Measurements from ENCODE around the gene STXBP6.

The STXBP6 gene

DNA sequence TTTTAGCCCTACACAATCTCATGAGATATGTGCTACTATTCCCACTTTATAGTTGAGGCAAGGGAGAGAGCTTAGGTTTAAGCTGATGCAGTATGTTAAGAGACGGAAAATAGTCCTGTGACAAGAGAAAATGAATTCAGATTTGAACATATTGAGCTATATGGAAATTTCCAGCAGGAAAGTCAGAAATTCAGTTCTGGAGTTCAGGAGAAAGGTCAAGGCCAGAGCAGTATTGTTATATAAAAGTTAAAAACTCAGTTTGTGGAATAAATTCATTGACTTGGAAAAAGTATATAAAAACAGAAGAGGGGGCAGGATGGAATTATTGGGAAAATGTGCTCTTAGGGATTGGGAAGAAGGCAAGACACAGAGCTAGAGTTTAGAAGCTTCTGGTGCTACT is 248.9 kb downstream of the STXBP6 start:
- DNase-seq (ENCODE audit: low read depth, low spot score), result no peak
- in situ Hi-C loops (cut with HindIII; ENCODE audit: low sequenced_read_pairs), result no loop called here
- TF ChIP-seq, protein P1, sequence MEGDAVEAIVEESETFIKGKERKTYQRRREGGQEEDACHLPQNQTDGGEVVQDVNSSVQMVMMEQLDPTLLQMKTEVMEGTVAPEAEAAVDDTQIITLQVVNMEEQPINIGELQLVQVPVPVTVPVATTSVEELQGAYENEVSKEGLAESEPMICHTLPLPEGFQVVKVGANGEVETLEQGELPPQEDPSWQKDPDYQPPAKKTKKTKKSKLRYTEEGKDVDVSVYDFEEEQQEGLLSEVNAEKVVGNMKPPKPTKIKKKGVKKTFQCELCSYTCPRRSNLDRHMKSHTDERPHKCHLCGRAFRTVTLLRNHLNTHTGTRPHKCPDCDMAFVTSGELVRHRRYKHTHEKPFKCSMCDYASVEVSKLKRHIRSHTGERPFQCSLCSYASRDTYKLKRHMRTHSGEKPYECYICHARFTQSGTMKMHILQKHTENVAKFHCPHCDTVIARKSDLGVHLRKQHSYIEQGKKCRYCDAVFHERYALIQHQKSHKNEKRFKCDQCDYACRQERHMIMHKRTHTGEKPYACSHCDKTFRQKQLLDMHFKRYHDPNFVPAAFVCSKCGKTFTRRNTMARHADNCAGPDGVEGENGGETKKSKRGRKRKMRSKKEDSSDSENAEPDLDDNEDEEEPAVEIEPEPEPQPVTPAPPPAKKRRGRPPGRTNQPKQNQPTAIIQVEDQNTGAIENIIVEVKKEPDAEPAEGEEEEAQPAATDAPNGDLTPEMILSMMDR (IDR thresholded peaks at IDR 0.05; ENCODE audit: low read depth, low read length), result no peak
- no peak overlapping the region for H3K4me3 ChIP-seq (ENCODE audit: low read depth, low read length)

DNA sequence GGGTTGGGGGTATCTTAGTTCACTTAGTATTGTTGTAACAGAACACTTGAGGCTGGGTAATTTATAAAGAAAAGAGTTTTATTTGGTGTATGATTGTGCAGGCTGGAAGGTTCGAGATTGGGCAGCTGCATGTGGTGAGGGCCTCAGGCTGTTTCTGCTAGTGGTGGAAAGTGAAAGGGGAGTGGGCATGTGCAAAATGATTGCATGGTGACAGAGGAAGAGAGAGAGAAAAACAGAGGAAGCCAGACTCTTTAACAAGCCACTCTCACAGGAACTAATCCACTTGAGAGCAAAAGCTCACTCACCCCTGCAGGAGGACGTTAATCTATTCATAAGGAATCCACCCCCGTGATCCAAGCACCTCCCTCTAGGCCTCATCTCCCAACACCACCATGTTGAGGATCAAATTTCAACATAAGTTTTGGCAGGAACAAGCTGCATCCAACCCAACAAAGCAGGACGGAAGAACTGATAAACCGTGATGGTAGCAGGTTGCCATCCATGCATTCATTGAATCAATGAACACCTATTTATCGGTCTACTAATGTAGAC is 251.0 kb downstream of the STXBP6 start:
- DNase-seq (ENCODE audit: low read depth, low spot score), result no peak
- in situ Hi-C loops (cut with HindIII; ENCODE audit: low sequenced_read_pairs), result no loop called here
- TF ChIP-seq, protein P1 (IDR thresholded peaks at IDR 0.05; ENCODE audit: low read depth, low read length), result no peak
- H3K4me3 ChIP-seq (ENCODE audit: low read depth, low read length), result no peak overlapping the region

DNA sequence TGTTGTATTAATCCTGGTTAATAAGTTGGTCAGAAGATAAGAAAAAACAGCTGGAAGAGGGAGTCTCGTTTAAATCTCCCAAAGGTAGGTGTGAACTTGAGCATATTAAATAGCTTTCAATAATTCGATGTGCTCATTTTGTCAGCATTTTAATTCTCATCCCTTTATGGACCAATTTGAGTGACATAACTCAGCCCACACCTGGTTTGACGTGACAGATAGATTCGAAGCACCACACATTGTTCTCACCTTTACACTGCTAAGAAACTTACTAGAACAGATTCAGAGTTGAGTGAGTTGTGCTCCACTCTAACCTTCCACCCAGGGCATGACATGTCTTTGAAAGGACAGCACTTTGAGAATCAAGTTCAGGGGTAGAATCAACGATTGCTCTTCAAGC is 254.5 kb downstream of the STXBP6 start:
- no peak overlapping the region for H3K4me3 ChIP-seq (ENCODE audit: low read depth, low read length)
- TF ChIP-seq, protein P1 (IDR thresholded peaks at IDR 0.05; ENCODE audit: low read depth, low read length), result no peak
- in situ Hi-C loops (cut with HindIII; ENCODE audit: low sequenced_read_pairs), result no loop called here
- no peak for DNase-seq (ENCODE audit: low read depth, low spot score)

DNA sequence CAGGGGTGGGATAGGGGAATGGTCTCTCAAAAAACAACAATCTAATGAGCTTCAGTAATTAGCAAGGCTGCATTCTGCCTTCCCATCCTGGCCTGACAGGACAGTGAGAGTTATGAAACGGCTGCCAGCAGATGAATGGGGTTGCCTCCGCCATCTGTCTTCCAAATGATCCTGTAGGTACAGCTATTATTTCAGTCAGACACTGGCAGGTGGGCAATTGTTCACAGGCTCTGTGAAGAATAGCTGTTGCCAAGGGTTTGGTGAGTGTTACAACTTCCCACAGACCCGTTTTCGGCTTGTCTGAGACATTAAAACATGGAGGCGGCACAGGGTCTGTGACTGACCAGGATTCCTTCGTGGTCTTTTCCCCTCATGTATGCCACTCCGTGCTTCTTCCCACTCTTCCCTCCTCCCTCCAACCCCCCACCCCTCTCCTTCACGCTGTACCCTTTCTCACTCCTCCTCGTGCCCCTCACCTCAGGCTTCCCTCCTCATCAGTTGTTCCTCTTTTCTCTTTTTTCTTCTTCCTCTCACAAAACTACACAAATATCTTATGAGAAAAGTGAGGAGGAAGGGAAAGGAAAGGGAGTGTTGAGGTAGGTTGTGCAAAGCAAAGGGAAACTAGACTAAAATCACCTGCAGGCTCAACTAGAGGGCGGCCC is 255.2 kb downstream of the STXBP6 start:
- no peak for DNase-seq (ENCODE audit: low read depth, low spot score)
- no peak overlapping the region for H3K4me3 ChIP-seq (ENCODE audit: low read depth, low read length)
- TF ChIP-seq, protein P1 (IDR thresholded peaks at IDR 0.05; ENCODE audit: low read depth, low read length), result no peak
- in situ Hi-C loops (cut with HindIII; ENCODE audit: low sequenced_read_pairs), result no loop called here

DNA sequence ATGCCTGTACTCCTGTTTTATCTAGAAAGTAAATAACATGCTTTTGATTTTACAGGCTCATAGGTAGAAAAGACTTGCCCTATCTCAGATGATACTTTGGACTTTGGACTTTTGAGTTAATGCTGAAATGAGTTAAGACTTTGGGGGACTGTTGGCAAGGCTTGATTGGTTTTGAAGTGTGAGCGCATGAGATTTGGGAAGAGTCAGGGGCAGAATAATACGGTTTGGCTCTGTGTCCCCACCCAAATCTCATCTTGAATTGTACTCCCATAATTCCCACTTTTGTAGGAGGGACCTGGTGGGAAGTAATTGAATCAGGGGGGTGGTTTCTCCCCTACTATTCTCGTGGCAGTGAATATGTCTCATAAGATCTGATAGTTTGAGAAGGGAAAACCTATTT is 259.8 kb downstream of the STXBP6 start:
- no peak for DNase-seq (ENCODE audit: low read depth, low spot score)
- TF ChIP-seq, protein P1 (IDR thresholded peaks at IDR 0.05; ENCODE audit: low read depth, low read length), result no peak
- H3K4me3 ChIP-seq (ENCODE audit: low read depth, low read length), result no peak overlapping the region
- in situ Hi-C loops (cut with HindIII; ENCODE audit: low sequenced_read_pairs), result no loop called here

DNA sequence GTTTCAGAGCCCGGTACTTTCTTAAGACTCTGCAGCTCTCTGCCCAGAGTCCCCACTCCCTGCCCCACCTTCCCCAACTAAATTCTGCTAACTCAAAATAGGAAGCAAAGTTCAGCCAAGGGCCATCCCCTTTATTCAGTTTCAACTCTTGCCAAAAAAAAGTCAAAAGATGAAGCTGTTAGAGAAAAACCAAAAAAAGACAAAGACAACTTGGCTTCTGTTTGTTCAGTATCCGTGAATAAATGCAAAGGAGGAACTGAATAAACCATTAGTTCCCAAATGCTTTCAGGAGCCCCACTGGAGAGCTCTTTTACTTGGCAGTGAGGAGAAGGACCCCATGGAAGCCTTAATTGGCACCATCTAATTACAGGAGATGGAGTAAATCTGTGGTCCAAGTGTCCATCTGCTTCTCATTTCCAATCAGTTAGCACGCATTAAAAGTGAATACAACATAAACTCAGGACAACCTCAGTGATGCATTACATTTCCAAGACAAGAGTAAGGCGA is 260.5 kb downstream of the STXBP6 start:
- no peak for DNase-seq (ENCODE audit: low read depth, low spot score)
- TF ChIP-seq, protein P1 (IDR thresholded peaks at IDR 0.05; ENCODE audit: low read depth, low read length), result no peak
- no peak overlapping the region for H3K4me3 ChIP-seq (ENCODE audit: low read depth, low read length)
- in situ Hi-C loops (cut with HindIII; ENCODE audit: low sequenced_read_pairs), result no loop called here

Measured in astrocyte of the spinal cord (primary cell).